Stimulated activated naive CD8-positive, alpha-beta T cell treated with anti-CD3 and anti-CD28 coated beads, Interleukin-15, Interleukin-2, amounts not matched to agents 100 ng/mL and 50 ng/mL, for 24 hours (primary cell): Measurements from ENCODE around the gene HOXC10.

Experiments
- H3K27ac Mint-ChIP-seq: one replicate; pipeline ENCODE4 v1.8.0; 2021; ENCODE audit warnings: mild to moderate bottlenecking, mixed read lengths
- H3K27me3 Mint-ChIP-seq: one replicate; pipeline ENCODE4 v1.8.0; 2021; ENCODE audit warnings: mixed read lengths
- H3K36me3 Mint-ChIP-seq: one replicate; pipeline ENCODE4 v1.8.0; 2021; ENCODE audit warnings: low read depth, mixed read lengths
- H3K4me1 Mint-ChIP-seq: one replicate; pipeline ENCODE4 v1.8.0; 2021; ENCODE audit warnings: low read depth, mixed read lengths
- H3K4me3 Mint-ChIP-seq: one replicate; pipeline ENCODE4 v1.8.0; 2021; ENCODE audit warnings: mild to moderate bottlenecking, mixed read lengths
- H3K9me3 Mint-ChIP-seq: one replicate; pipeline ENCODE4 v1.8.0; 2021; ENCODE audit warnings: mixed read lengths

Gene HOXC10

DNA sequence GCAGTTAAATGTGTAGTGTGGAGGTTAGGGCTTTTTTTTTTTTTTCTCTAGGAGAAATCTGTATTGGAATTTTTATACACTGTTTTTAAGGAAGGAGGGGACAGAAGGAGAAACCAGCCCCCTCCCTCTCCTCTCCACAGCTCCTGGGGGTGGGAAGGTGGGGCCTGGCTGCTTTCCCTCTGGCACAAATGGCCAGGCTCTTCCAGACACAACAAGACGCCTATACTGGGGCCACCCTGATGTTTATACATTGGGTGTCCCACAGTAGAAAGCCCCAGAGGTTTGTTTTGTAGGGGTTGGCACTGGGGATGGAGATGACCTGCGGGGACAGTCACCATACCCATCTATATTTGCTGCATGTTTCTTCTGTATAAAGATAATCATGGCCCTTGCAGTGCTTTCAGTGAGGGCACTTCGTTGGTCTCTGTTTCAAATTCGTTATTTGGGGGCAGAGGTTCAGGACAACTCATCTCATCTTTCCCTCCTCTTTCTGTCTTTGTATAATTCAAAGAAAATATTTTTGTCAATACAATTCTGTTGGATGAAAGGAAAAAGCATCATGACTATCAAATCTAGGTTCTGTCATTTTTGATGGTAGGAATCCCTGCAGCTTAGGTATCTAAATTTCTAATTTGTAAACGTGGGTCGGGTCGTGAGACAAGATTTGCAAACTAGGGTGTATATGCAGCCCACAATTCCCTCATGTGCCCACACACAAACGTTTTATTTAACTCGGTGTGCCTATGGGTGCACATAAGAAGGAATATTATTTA lies 7.9 kb upstream of the HOXC10 start:
- peaks cover 92% of the 10 kb centered on the region for H3K27me3 Mint-ChIP-seq
- H3K36me3 Mint-ChIP-seq, result peaks cover 9% of the 10 kb centered on the region
- no peak overlapping the region for H3K4me3 Mint-ChIP-seq
- peaks cover 21% of the 10 kb centered on the region for H3K4me1 Mint-ChIP-seq
- no peaks in the 10 kb centered on the region for H3K9me3 Mint-ChIP-seq
- H3K27ac Mint-ChIP-seq, result no peak overlapping the region

DNA sequence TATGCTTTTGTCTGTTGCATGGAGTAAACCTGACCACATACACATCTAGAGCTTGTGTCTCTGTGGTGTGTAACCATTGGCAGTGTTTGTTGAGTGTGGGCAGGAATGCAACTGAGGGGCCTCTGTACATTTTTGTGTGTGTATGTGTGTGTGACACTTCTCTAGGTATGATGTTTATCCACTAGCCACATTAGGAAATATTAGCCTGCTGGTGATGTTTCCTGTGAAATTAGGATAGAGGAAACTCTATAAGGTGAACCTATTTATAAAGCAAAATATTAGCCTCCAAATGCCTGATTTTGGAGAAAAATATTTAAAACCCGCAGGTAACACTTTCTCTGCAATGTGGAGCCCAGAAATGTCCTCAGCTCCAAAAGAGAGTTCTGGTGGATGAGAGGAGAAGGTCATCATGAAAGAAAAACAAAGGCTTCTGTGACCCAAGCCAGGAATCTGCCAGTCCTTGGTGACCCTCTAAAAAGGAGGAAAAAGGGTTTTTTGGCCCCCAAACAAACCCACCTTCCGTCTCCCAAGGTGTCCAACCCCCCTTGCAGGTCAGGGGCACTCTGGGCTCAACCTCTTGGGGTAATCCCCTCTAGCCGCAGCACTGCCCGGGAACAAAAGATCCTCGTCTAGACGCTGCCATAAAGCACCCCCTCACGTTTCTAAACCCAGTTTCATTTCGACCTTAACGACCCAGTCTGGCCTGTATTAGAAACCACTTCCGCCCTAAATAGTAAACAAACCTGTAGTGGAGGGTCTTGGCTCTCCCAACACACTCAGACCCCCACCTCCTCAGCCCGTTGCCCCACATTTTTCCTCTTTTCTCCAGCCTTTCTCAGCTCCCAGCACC lies 7.1 kb upstream of the HOXC10 start:
- H3K36me3 Mint-ChIP-seq, result peaks cover 8% of the 10 kb centered on the region
- peaks cover 20% of the 10 kb centered on the region for H3K4me1 Mint-ChIP-seq
- peaks cover 92% of the 10 kb centered on the region for H3K27me3 Mint-ChIP-seq
- no peak overlapping the region for H3K4me3 Mint-ChIP-seq
- no peak overlapping the region for H3K27ac Mint-ChIP-seq
- H3K9me3 Mint-ChIP-seq, result no peaks in the 10 kb centered on the region

DNA sequence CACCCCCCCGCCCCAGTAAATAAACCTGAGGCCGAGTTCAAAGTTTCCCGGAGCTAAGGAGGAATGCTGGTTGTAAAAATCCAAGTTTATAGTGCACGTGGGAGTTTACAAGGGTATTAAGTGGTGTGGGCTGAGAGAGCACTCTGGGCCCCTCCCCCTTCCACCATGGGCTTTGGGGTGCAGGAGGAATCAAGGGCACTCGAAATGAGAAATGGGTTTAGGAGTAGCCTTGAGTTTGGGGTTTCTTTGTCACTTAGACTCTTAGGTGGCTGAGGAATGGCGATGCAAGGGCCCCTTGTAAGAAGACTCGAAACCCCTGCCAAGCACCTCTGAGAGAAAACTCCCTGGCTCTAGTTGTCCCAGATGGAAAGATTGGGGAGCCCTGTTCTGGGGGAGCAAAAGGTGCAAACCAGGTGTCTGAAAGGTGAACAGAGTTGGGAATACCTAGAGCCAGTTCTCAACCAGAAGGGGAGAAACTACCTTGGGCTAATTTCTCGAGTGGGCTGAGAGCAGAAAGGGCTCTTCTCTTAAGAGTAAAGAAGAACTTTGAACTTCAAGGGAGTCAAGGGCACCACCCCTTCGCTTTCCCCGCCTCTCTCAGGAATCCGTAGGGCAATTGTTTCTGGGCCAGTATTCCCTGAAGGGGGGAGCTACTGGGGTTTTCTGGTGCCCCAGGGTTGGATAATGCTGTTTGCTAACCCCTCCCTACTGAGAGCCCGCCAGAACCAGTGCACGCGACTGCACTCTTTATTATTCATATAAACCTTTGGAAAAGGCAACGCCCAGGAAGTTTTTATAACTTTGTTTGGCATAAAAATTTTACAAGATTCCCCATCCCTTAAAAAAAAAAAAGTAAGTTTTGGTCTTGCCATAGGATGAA lies 6.2 kb upstream of the HOXC10 start:
- H3K36me3 Mint-ChIP-seq, result peaks cover 5% of the 10 kb centered on the region
- H3K4me1 Mint-ChIP-seq, result peaks cover 13% of the 10 kb centered on the region
- peaks cover 94% of the 10 kb centered on the region for H3K27me3 Mint-ChIP-seq
- H3K4me3 Mint-ChIP-seq, result no peak overlapping the region
- H3K9me3 Mint-ChIP-seq, result no peaks in the 10 kb centered on the region
- no peak overlapping the region for H3K27ac Mint-ChIP-seq

DNA sequence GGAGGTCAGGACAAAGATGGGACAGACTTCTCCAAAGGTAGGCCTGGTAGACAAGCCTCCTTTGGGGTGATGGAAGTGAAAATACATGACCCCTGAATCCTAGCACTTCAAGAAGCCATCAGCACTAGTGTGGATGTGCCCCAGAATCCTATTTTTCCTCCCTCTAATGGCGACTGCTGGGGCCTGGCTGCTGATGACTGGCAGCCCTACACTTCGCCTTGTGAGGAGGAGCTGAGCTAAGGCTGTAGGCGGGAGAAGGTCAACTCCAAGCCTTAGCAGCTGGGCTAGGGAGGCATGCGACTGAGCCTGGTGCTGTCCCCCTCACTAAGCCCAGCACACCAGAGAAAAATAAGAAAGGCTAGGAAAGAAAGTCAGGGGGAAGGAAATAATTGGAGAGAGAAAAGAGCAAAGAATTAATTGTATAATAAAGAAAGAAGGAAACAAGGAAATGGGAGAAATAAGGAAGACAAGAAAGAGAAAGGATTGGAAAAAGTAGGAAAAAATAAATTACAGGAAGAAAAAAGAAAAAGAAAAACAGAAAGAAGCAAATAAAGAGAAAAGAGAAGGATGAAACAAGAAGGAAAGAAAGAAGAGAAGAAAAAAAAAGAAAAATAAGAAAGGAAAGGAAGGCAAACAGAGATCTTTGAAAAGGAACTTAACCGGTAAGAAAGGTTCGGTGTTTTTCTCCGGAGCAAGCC lies 4.7 kb upstream of the HOXC10 start:
- Mint-ChIP-seq H3K4me3 (no peak overlapping the region), H3K36me3 (peaks cover 5% of the 10 kb centered on the region), H3K4me1 (peaks cover 15% of the 10 kb centered on the region), H3K27me3 (peaks cover 97% of the 10 kb centered on the region), H3K9me3 (no peaks in the 10 kb centered on the region), H3K27ac (no peak overlapping the region)

DNA sequence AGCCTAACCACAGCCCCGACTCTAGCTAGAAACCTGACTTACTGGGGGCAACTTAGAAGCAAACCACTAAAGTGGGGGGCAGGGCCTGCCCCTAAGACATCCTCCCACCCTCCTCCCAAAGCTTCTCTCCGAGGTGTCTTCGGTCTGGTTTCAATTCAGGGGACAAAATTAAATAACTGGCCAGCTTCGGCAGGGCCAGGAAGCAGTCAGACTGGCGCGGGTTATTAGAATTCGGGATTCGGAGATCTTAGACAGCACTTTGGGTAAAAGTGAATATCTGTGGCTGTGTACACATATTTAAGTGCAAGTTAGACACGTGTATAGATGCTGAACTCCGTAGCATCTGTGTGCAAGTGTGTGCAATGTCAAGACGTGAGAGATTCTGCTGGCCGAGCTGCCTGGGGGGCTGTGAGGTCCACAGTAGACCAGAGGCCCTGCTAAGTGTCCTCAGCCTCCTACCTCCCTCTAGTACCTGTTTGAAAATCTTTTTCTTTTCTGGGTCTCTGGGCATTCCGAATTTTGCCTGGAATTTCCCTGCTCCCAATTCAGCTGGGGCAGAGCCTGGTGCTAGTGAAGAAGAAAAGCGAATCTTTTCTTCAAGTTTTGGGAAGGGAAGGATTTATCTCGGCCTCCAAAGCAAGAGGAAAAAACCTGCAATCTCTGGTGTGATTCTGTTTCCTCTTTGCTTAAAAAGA lies 4.0 kb upstream of the HOXC10 start:
- H3K36me3 Mint-ChIP-seq, result peaks cover under 1% of the 10 kb centered on the region
- no peak overlapping the region for H3K27ac Mint-ChIP-seq
- no peak overlapping the region for H3K4me3 Mint-ChIP-seq
- no peaks in the 10 kb centered on the region for H3K9me3 Mint-ChIP-seq
- H3K27me3 Mint-ChIP-seq, result peaks cover 96% of the 10 kb centered on the region
- peaks cover 13% of the 10 kb centered on the region for H3K4me1 Mint-ChIP-seq

DNA sequence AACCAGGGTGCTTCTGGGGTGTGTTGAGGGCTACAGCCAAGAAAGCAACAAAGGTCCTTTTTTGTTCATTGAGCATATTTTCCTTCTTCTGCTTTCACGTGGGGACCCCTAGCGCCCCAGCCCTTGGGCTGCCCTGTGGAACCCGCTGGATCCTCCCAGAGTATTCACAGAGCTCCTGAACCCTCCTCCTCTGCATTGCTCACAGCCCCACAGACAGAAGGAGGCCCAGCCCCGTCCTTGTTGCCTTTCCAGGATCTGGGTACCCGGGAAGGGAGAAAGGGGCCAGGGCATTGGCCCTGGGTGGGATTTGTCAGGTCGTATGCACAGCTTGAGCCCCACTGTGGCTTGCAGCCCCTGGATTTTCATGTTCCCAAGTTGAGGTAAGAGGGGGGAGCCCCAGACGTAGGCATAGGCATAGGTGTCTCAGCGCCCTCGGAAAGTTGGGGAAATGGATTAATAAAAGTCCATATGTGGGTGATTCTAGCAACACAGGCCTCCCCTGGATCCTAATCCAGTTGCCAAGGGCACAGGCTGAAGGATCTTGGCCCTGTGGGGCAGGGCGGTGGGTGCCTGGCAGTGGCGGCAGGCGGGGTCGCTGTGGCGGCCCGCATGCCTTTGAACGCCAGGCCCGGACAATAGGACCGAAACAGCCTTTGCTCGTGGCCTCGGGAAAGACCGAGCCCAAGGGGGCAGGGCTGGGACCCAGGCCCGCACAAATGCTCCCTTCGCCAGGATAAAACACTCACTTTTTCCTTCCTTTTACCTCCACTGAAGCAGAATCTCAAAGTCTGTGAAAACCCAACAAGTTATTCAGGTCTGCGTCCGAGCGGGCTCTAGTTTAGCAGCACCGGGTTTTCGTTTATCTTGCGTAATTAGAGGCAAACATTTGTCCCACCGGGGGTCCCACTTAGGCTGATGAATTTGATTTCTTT lies 3.0 kb upstream of the HOXC10 start:
- Mint-ChIP-seq H3K9me3 (no peaks in the 10 kb centered on the region), H3K27me3 (peaks cover 95% of the 10 kb centered on the region), H3K4me3 (no peak overlapping the region), H3K4me1 (peaks cover 19% of the 10 kb centered on the region), H3K27ac (no peak overlapping the region), H3K36me3 (no peaks in the 10 kb centered on the region)

DNA sequence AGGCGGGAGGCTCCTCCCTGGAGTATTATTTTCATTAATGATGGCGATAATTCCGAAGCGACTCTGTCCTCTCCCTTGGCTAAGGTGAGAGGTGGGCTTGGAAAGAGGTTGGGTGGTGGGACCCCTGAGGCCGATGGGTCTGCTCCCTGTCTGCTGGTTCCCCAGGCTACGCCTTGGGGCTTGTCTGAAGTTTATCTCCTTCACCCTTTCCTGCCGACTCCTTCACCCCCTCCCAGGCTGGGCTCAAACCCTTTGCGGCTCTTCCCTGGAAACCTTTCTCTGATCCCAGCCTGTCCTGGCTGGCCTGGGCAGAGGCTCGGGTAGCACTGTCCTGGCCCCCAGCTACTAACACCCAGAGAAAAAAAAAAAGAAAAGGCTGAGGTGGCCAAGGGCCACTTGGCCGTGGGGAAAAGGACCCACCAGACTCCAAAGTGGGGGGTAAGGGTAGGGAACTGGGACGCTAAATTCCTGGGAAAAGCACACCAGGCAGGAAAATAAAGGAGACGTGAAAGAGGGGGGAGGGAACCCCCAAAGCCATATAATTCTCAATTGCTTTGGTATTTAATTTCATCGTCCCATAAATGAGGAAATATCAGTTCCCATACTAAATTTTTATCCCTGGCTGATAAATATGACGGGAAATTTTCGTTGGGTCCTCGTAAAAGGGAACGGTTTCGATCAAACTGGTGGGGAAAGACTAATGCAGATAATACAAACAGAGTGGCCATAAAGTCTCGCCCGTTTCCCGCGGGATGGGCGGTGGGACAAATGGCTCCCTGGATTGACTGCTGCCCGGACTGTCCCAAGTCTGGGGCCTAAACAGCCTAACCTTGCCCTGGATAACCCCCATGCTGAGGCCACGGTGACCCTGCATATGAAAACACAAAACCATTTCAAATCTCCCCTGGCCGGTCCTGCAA lies 2.0 kb upstream of the HOXC10 start:
- no peaks in the 10 kb centered on the region for H3K9me3 Mint-ChIP-seq
- H3K4me3 Mint-ChIP-seq, result no peak overlapping the region
- H3K4me1 Mint-ChIP-seq, result peaks cover 19% of the 10 kb centered on the region
- peak overlapping the region; percentile 31 for H3K27ac Mint-ChIP-seq
- H3K27me3 Mint-ChIP-seq, result peaks cover 95% of the 10 kb centered on the region
- no peaks in the 10 kb centered on the region for H3K36me3 Mint-ChIP-seq

DNA sequence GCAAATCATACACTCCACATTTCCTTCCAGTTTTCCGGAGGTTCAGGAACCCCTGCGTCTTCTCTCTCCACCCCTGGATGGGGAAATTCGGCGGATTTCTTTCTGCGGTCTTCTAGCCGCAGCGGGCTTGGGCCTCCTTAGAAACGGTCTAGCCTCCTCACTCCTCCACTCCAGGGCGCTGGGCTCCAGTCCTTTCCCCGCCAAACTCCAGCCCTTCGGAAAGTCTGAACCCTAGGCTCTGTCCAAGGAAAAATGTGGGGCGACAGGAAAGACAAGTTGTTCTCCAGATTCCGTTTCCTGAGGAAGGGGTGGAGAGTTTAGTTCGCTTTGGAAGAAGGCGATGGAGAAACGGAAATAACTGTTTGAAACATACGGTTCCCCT lies 1.4 kb upstream of the HOXC10 start:
- Mint-ChIP-seq H3K27ac (peak overlapping the region; percentile 31), H3K27me3 (peaks cover 95% of the 10 kb centered on the region), H3K4me1 (peaks cover 19% of the 10 kb centered on the region), H3K9me3 (no peaks in the 10 kb centered on the region), H3K36me3 (no peaks in the 10 kb centered on the region), H3K4me3 (no peak overlapping the region)

DNA sequence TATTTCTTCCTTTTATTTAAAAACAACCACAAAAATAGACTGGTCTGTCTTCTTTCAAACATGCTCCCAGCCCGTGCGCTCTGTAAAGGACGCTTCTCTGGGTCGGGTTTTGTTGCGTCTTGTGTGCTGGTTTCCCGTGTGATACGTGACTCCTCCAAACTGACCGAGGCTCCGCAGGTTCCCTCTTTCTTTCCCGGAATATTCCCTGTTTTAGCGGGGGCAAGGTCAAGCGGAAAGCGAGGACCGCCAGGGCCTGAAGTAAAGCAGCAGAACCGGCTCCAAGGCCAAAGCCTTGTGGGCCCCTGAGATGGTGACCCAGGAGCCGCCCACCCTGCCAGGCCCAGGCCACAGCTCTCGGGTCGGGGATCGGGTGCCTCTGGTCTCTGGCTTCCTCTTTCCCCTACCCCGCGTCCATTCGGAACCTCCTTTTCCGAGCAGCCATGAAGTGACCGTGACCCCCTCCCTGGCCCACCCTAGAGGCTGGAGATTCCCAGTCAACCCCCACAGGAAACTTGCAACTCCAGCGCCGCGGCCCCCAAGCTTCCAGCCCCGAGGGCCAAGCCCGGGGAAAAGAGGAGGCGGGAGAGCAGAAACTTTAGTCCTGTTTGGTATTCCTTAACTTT lies 885 bp upstream of the HOXC10 start:
- Mint-ChIP-seq H3K4me3 (no peak overlapping the region), H3K27ac (no peak overlapping the region), H3K27me3 (peaks cover 95% of the 10 kb centered on the region), H3K9me3 (no peaks in the 10 kb centered on the region), H3K4me1 (peaks cover 22% of the 10 kb centered on the region), H3K36me3 (no peaks in the 10 kb centered on the region)

DNA sequence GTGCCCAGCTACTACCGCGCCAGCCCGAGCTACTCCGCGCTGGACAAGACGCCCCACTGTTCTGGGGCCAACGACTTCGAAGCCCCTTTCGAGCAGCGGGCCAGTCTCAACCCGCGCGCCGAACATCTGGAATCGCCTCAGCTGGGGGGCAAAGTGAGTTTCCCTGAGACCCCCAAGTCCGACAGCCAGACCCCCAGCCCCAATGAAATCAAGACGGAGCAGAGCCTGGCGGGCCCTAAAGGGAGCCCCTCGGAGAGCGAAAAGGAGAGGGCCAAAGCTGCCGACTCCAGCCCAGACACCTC lies 697 bp downstream of the HOXC10 start:
- no peak overlapping the region for H3K27ac Mint-ChIP-seq
- peaks cover 33% of the 10 kb centered on the region for H3K4me1 Mint-ChIP-seq

DNA sequence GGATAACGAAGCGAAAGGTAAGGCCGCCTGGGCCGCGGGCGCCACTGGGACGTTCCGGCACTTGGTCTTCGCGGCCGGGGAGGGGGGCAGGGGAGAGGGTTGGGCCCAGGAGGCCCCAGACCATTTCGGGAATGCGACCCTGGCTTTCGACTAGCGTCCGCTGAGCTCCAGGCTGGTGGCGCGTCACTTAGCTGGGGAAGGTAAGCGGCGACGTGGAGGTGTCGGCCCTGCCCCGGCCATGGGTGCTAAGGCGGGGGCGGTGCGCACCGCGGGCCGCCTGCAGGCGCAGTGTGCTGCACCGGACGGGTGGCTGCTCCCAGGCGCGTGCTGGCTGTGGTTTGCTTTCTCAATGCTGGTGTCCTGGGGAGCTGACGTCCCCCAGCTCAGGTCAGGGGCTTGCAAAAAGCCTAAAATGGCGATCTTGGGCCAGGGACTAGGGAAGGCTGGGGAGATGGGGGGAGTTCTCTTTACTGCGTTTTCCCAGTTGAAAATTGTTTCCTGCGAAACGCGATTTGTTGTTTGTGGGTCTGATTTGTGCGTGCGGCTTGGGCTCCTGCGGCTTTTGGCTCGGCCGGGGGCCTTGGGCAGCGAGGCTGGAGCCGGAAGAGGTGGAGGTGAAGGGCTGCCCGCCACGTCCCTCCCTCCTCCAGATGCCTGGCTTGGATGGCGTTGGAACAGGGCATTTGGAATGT lies 1.2 kb downstream of the HOXC10 start:
- no peaks in the 10 kb centered on the region for H3K9me3 Mint-ChIP-seq
- H3K4me3 Mint-ChIP-seq, result no peak overlapping the region
- peaks cover 33% of the 10 kb centered on the region for H3K4me1 Mint-ChIP-seq
- H3K36me3 Mint-ChIP-seq, result no peaks in the 10 kb centered on the region
- no peak overlapping the region for H3K27ac Mint-ChIP-seq
- peaks cover 95% of the 10 kb centered on the region for H3K27me3 Mint-ChIP-seq

More for the DNA sequence above, 697 bp downstream of the HOXC10 start:
- Mint-ChIP-seq H3K36me3 (no peaks in the 10 kb centered on the region), H3K27me3 (peaks cover 95% of the 10 kb centered on the region), H3K9me3 (no peaks in the 10 kb centered on the region), H3K4me3 (no peak overlapping the region)
